ENCODE measurements around the gene FXYD2.

The FXYD2 gene

DNA sequence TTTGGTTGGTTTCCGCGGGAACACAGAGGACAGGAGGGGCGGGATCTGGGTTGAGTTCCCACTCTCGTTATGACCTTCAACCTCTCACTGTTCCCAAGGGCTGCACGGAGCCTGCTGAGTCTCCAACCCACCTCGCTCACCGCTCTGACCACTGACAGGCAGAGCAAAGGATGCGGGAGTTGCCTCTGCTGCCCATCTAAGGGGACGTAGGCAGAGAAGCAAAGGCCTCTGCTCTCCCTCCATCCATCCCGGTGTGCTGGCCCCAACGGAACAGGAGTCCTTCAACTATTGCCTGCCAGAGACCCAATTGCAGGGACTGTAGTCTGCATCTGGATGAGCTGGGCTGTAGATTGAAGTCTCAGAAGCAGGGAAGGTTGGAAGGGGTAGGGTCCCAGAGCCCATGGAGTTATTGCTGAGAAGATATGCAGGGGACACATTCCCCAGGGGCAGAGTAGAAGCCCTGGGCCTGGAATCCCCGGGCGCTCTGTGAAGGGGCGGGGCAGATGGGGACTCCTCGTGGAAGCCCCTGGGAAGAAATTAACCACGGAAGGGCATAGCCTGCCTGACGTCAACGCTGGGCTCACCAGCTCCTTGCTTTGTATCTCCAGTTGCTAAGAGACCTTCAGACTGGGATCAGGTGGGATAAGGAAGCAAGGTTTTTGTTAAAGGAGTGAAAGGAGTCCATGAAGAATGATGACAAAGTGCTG, 12.7 kb upstream of the FXYD2 start:
- POLR2A ChIA-PET, result no interaction called here
- DNase-seq (ENCODE audit: extremely low spot score), result no peak
- CTCF ChIA-PET, result no interaction called here
- TF ChIP-seq LEF1 (IDR thresholded peaks at IDR 0.05; ENCODE audit: borderline replicate concordance) (no peak), ELF4 (IDR thresholded peaks at IDR 0.05) (no peak), CTBP1 (IDR thresholded peaks at IDR 0.05; ENCODE audit: borderline replicate concordance) (no peak), SP1 (IDR thresholded peaks at IDR 0.05) (no peak), TARDBP (IDR thresholded peaks at IDR 0.05) (no peak), SUZ12 (IDR thresholded peaks at IDR 0.05) (no peak), FOXM1 (IDR thresholded peaks at IDR 0.05; ENCODE audit: borderline replicate concordance) (no peak), ARNT (IDR thresholded peaks at IDR 0.05) (no peak), BHLHE40 (IDR thresholded peaks at IDR 0.05; ENCODE audit: borderline replicate concordance) (no peak), HDGF (IDR thresholded peaks at IDR 0.05; ENCODE audit: borderline replicate concordance) (no peak), FOXA1 (IDR thresholded peaks at IDR 0.05) (no peak), L3MBTL2 (conservative IDR thresholded peaks at IDR 0.05) (no peak), NFRKB (IDR thresholded peaks at IDR 0.05) (no peak), ZNF384 (IDR thresholded peaks at IDR 0.05) (no peak), FOXK2 (IDR thresholded peaks at IDR 0.05) (no peak)
- TF ChIP-seq, protein P1, sequence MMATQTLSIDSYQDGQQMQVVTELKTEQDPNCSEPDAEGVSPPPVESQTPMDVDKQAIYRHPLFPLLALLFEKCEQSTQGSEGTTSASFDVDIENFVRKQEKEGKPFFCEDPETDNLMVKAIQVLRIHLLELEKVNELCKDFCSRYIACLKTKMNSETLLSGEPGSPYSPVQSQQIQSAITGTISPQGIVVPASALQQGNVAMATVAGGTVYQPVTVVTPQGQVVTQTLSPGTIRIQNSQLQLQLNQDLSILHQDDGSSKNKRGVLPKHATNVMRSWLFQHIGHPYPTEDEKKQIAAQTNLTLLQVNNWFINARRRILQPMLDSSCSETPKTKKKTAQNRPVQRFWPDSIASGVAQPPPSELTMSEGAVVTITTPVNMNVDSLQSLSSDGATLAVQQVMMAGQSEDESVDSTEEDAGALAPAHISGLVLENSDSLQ (IDR thresholded peaks at IDR 0.05), result no peak

- DNase-seq (ENCODE audit: extremely low spot score), result no peak
- ChIA-PET POLR2A (no interaction called here), CTCF (interaction anchor here (1.4 kb wide), 1 partner anchor 71 kb away, joined by 3 read pairs; no protein-coding TSS in a partner anchor)
- TF ChIP-seq LEF1 (IDR thresholded peaks at IDR 0.05; ENCODE audit: borderline replicate concordance) (no peak), SP1 (IDR thresholded peaks at IDR 0.05) (no peak), FOXM1 (IDR thresholded peaks at IDR 0.05; ENCODE audit: borderline replicate concordance) (no peak), L3MBTL2 (conservative IDR thresholded peaks at IDR 0.05) (no peak), SUZ12 (IDR thresholded peaks at IDR 0.05) (no peak), TARDBP (IDR thresholded peaks at IDR 0.05) (no peak), ARNT (IDR thresholded peaks at IDR 0.05) (no peak), BHLHE40 (IDR thresholded peaks at IDR 0.05; ENCODE audit: borderline replicate concordance) (no peak), NFRKB (IDR thresholded peaks at IDR 0.05) (no peak), FOXK2 (IDR thresholded peaks at IDR 0.05) (no peak), HDGF (IDR thresholded peaks at IDR 0.05; ENCODE audit: borderline replicate concordance) (no peak), ELF4 (IDR thresholded peaks at IDR 0.05) (no peak), CTBP1 (IDR thresholded peaks at IDR 0.05; ENCODE audit: borderline replicate concordance) (no peak), ZNF384 (IDR thresholded peaks at IDR 0.05) (no peak), FOXA1 (IDR thresholded peaks at IDR 0.05) (no peak)
- TF ChIP-seq, protein P1 (IDR thresholded peaks at IDR 0.05), result no peak
Measured at GRCh38 chr11:117836077-117836960, 11.8 kb upstream of the FXYD2 start.

- no peak for DNase-seq (ENCODE audit: extremely low spot score)
- ChIA-PET POLR2A (no interaction called here), CTCF (interaction anchor here (1.4 kb wide), 1 partner anchor 72 kb away, joined by 3 read pairs; no protein-coding TSS in a partner anchor)
- TF ChIP-seq CTBP1 (IDR thresholded peaks at IDR 0.05; ENCODE audit: borderline replicate concordance) (no peak), SP1 (IDR thresholded peaks at IDR 0.05) (no peak), NFRKB (IDR thresholded peaks at IDR 0.05) (no peak), ELF4 (IDR thresholded peaks at IDR 0.05) (no peak), FOXM1 (IDR thresholded peaks at IDR 0.05; ENCODE audit: borderline replicate concordance) (no peak), L3MBTL2 (conservative IDR thresholded peaks at IDR 0.05) (no peak), SUZ12 (IDR thresholded peaks at IDR 0.05) (no peak), LEF1 (IDR thresholded peaks at IDR 0.05; ENCODE audit: borderline replicate concordance) (no peak), BHLHE40 (IDR thresholded peaks at IDR 0.05; ENCODE audit: borderline replicate concordance) (no peak), HDGF (IDR thresholded peaks at IDR 0.05; ENCODE audit: borderline replicate concordance) (no peak), TARDBP (IDR thresholded peaks at IDR 0.05) (no peak), ARNT (IDR thresholded peaks at IDR 0.05) (no peak), FOXA1 (IDR thresholded peaks at IDR 0.05) (no peak), ZNF384 (IDR thresholded peaks at IDR 0.05) (no peak), FOXK2 (IDR thresholded peaks at IDR 0.05) (no peak)
- TF ChIP-seq, protein P1 (IDR thresholded peaks at IDR 0.05), result no peak
Measured at GRCh38 chr11:117835576-117835975, 11.0 kb upstream of the FXYD2 start.

DNA sequence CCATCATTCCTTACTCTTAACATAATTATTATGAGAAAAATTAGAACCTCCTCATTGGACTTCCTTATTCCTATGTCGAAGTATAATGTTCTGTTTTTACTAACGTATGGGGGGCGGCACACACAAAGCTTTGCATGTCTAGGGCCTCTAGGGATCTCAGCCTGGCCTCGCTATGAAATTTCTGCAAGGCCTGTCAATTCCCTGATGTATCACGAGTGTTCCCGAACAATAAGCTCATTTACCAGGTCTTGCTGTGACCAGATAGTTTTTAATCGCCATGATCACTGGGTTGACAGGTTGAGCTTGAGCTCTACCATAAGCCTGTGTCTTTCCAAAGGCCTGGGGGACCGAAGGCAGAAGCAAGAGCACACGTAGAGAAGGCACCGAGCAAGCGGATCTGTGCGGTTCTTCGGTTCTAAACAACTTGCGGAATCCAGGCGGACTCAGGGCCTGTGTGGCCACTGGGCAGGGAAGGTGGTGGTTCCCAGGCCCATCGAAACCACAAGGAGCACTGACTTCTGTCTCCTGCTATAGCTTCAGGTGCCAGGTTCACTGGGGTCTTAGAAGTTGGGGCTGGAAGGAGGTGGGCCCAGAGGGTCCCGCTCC, 10.4 kb upstream of the FXYD2 start:
- CTCF ChIA-PET, result interaction anchor here (1.4 kb wide), 1 partner anchor 72 kb away, joined by 3 read pairs; no protein-coding TSS in a partner anchor
- no peak for DNase-seq (ENCODE audit: extremely low spot score)
- TF ChIP-seq, protein P1 (IDR thresholded peaks at IDR 0.05), result no peak
- TF ChIP-seq FOXA1 (IDR thresholded peaks at IDR 0.05) (no peak), TARDBP (IDR thresholded peaks at IDR 0.05) (no peak), SP1 (IDR thresholded peaks at IDR 0.05) (no peak), ELF4 (IDR thresholded peaks at IDR 0.05) (no peak), CTBP1 (IDR thresholded peaks at IDR 0.05; ENCODE audit: borderline replicate concordance) (no peak), ARNT (IDR thresholded peaks at IDR 0.05) (no peak), LEF1 (IDR thresholded peaks at IDR 0.05; ENCODE audit: borderline replicate concordance) (no peak), FOXM1 (IDR thresholded peaks at IDR 0.05; ENCODE audit: borderline replicate concordance) (no peak), L3MBTL2 (conservative IDR thresholded peaks at IDR 0.05) (no peak)
- POLR2A ChIA-PET, result no interaction called here
